Lower leg skin (tissue), 3 donors: Measurements from ENCODE around the gene KCNJ11.

ENCODE experiments used
- POLR2A ChIP-seq, 2 donors: fragments of 450-650 bp; IDR thresholded peaks; one replicate each; pipeline ENCODE4 v1.6.1; 2016 to 2017; ENCODE audit warnings: antibody characterized with exemption in 2 of 2, mild to moderate bottlenecking in 1 of 2, moderate library complexity in 1 of 2
- TF ChIP-seq, protein P1 (sequence below), 3 donors: fragments of 450-650 bp; IDR thresholded peaks; one replicate each; pipeline ENCODE4 v1.5.1; 2016; ENCODE audit warnings: antibody characterized with exemption in 3 of 3, mild to moderate bottlenecking in 3 of 3, moderate library complexity in 2 of 3

DNA sequence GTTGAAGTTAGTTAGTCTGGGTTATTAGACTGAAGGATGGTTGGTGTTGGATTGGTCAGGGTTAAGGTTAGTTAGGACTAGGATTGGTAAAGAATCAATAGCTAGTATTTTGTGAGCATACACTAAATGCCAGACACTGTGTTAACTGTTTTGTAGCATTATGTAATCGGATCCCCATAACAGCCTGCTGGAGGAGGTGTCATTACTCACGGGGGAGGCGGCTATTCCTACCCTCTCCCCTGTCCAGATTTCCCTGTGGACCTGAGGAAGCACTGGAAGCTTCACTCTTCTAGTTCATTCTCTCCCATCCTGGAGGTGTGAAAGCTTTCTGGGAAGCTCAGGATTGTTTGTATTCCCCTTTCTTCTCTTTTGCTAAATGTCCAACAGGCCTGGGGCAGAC is 40.5 kb upstream of the KCNJ11 start:
- TF ChIP-seq, protein P1, sequence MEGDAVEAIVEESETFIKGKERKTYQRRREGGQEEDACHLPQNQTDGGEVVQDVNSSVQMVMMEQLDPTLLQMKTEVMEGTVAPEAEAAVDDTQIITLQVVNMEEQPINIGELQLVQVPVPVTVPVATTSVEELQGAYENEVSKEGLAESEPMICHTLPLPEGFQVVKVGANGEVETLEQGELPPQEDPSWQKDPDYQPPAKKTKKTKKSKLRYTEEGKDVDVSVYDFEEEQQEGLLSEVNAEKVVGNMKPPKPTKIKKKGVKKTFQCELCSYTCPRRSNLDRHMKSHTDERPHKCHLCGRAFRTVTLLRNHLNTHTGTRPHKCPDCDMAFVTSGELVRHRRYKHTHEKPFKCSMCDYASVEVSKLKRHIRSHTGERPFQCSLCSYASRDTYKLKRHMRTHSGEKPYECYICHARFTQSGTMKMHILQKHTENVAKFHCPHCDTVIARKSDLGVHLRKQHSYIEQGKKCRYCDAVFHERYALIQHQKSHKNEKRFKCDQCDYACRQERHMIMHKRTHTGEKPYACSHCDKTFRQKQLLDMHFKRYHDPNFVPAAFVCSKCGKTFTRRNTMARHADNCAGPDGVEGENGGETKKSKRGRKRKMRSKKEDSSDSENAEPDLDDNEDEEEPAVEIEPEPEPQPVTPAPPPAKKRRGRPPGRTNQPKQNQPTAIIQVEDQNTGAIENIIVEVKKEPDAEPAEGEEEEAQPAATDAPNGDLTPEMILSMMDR (IDR thresholded peaks at IDR 0.05): no peak
- no peak for TF ChIP-seq POLR2A (IDR thresholded peaks at IDR 0.05)
